OCI-LY1 (cell line): ENCODE data around the gene WDFY4.

Experiments used
- H2AFZ ChIP-seq: fragments of 200-600 bp; sonication (generic), shearing (Covaris generic); 2 replicates; pipeline ENCODE4 v1.6.0; 2014; ENCODE audit warnings: antibody characterized with exemption, mild to moderate bottlenecking, low read length
- H3F3A ChIP-seq: fragments of 200-600 bp; sonication (generic), shearing (Covaris generic); 2 replicates; pipeline ENCODE4 v1.6.0; 2014; ENCODE audit warnings: mild to moderate bottlenecking, antibody characterized with exemption, low read length, moderate library complexity; ENCODE audit not compliant: insufficient read depth
- H3K27ac ChIP-seq: fragments of 200-600 bp; sonication (generic); 2 replicates; pipeline ENCODE4 v1.5.1; 2014; ENCODE audit warnings: low read length, mixed run types, mild to moderate bottlenecking, low read depth; ENCODE audit not compliant: poor library complexity, severe bottlenecking
- H3K27me3 ChIP-seq: fragments of 200-600 bp; sonication (generic); 2 replicates; pipeline ENCODE4 v1.6.0; 2014; ENCODE audit warnings: antibody characterized with exemption, mild to moderate bottlenecking, low read length, moderate library complexity; ENCODE audit not compliant: insufficient read depth
- H3K36me3 ChIP-seq: fragments of 200-600 bp; sonication (generic); 2 replicates; pipeline ENCODE4 v1.6.1; 2014; ENCODE audit warnings: mild to moderate bottlenecking, antibody characterized with exemption, low read length, moderate library complexity, mixed read lengths; ENCODE audit not compliant: insufficient read depth
- H3K4me1 ChIP-seq: fragments of 200-600 bp; sonication (generic); 2 replicates; pipeline ENCODE4 v1.5.1; 2014; ENCODE audit warnings: mild to moderate bottlenecking, low read length, moderate library complexity; ENCODE audit not compliant: insufficient read depth, severe bottlenecking
- H3K4me2 ChIP-seq: fragments of 200-600 bp; sonication (generic), shearing (Covaris generic); 2 replicates; pipeline ENCODE4 v1.6.1; 2014; ENCODE audit warnings: low read length
- H3K4me3 ChIP-seq: fragments of 200-600 bp; sonication (generic); 2 replicates; pipeline ENCODE4 v1.5.1; 2014; ENCODE audit warnings: low read length, low read depth, mild to moderate bottlenecking, mixed read lengths; ENCODE audit not compliant: poor library complexity, severe bottlenecking
- H3K79me2 ChIP-seq: fragments of 200-600 bp; shearing (Covaris generic); 2 replicates; pipeline ENCODE4 v1.6.1; 2016; ENCODE audit warnings: mixed run types, low read length, mixed read lengths; ENCODE audit not compliant: insufficient read depth
- H3K9ac ChIP-seq: fragments of 200-600 bp; sonication (generic), shearing (Covaris generic); 2 replicates; pipeline ENCODE4 v1.6.1; 2014; ENCODE audit warnings: mild to moderate bottlenecking, low read length, mixed read lengths
- H3K9me2 ChIP-seq: fragments of 200-600 bp; sonication (generic), shearing (Covaris generic); 2 replicates; pipeline ENCODE4 v1.6.1; 2014; ENCODE audit warnings: low read depth, mild to moderate bottlenecking, low read length, mixed read lengths
- H3K9me3 ChIP-seq: fragments of 200-600 bp; shearing (Covaris generic); 2 replicates; pipeline ENCODE4 v1.6.1; 2014; ENCODE audit warnings: low read length, mixed read lengths
- H4K20me1 ChIP-seq: fragments of 200-600 bp; sonication (generic), shearing (Covaris generic); 2 replicates; pipeline ENCODE4 v1.6.0; 2016; ENCODE audit warnings: mild to moderate bottlenecking, low read length; ENCODE audit not compliant: insufficient read depth
- EZH2 ChIP-seq: fragments of 200-600 bp; sonication (generic), shearing (Covaris generic); IDR thresholded peaks from 2 replicates; pipeline ENCODE4 v1.8.0; 2017; ENCODE audit warnings: borderline replicate concordance, mixed run types, mild to moderate bottlenecking, antibody characterized with exemption, low read length, moderate library complexity, mixed read lengths
- TF ChIP-seq, protein P1 (sequence below): fragments of 200-600 bp; sonication (generic), shearing (Covaris generic); IDR thresholded peaks from 2 replicates; pipeline ENCODE4 v1.5.1; 2017; ENCODE audit warnings: mild to moderate bottlenecking, antibody characterized with exemption, low read length, moderate library complexity, mixed read lengths

Gene WDFY4

GRCh38 chr10:48904861-48905260 is 220.2 kb downstream of the WDFY4 start:
- Histone ChIP-seq H3K27me3 (no peaks in the 10 kb centered on the region), H3K27ac (no peak overlapping the region), H3K4me1 (no peaks in the 10 kb centered on the region), H2AFZ (no peak overlapping the region), H3K9me2 (no peaks in the 10 kb centered on the region), H3K9me3 (no peaks in the 10 kb centered on the region), H3F3A (no peaks in the 10 kb centered on the region), H3K4me3 (no peak overlapping the region), H4K20me1 (no peaks in the 10 kb centered on the region), H3K9ac (no peak overlapping the region), H3K4me2 (no peak overlapping the region), H3K79me2 (no peaks in the 10 kb centered on the region), H3K36me3 (peaks cover 57% of the 10 kb centered on the region)
- TF ChIP-seq, protein P1, sequence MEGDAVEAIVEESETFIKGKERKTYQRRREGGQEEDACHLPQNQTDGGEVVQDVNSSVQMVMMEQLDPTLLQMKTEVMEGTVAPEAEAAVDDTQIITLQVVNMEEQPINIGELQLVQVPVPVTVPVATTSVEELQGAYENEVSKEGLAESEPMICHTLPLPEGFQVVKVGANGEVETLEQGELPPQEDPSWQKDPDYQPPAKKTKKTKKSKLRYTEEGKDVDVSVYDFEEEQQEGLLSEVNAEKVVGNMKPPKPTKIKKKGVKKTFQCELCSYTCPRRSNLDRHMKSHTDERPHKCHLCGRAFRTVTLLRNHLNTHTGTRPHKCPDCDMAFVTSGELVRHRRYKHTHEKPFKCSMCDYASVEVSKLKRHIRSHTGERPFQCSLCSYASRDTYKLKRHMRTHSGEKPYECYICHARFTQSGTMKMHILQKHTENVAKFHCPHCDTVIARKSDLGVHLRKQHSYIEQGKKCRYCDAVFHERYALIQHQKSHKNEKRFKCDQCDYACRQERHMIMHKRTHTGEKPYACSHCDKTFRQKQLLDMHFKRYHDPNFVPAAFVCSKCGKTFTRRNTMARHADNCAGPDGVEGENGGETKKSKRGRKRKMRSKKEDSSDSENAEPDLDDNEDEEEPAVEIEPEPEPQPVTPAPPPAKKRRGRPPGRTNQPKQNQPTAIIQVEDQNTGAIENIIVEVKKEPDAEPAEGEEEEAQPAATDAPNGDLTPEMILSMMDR, result no peak
- no peak for TF ChIP-seq EZH2

DNA sequence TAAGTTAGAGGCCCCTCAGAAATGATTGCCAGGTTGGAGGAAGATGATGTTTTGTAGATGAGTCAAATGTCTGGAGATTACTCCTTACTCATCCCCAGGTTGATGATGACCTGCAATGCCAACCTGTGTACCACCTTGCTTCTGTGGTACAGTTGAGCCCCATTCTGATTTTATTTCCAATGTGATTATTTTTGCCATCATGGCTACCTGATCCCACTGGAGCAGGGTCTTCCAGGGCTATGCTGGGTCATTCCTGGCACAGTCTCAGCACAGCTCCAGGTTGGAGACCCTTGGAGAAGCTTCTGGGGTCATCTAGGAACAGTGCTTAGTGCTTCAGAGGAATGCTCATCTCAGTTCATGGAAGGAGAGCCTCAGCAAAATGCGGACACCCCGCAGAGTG is 220.6 kb downstream of the WDFY4 start:
- H3K27ac ChIP-seq, result no peak overlapping the region
- no peaks in the 10 kb centered on the region for H3F3A ChIP-seq
- no peaks in the 10 kb centered on the region for H4K20me1 ChIP-seq
- H2AFZ ChIP-seq, result no peak overlapping the region
- TF ChIP-seq EZH2, result no peak
- TF ChIP-seq, protein P1, result no peak
- no peak overlapping the region for H3K9ac ChIP-seq
- no peaks in the 10 kb centered on the region for H3K79me2 ChIP-seq
- no peak overlapping the region for H3K4me2 ChIP-seq
- no peak overlapping the region for H3K4me3 ChIP-seq
- peaks cover 57% of the 10 kb centered on the region for H3K36me3 ChIP-seq
- H3K9me3 ChIP-seq, result no peaks in the 10 kb centered on the region
- H3K27me3 ChIP-seq, result no peaks in the 10 kb centered on the region
- H3K9me2 ChIP-seq, result no peaks in the 10 kb centered on the region
- H3K4me1 ChIP-seq, result no peaks in the 10 kb centered on the region

GRCh38 chr10:48906841-48907240 is 222.2 kb downstream of the WDFY4 start:
- peaks cover 51% of the 10 kb centered on the region; the same call in 1 of the 2 replicates for H3K36me3 ChIP-seq
- H3K27me3 ChIP-seq, result no peaks in the 10 kb centered on the region
- TF ChIP-seq, protein P1, result no peak
- no peak for TF ChIP-seq EZH2
- H3K9me3 ChIP-seq, result no peaks in the 10 kb centered on the region
- no peak overlapping the region for H3K27ac ChIP-seq
- H2AFZ ChIP-seq, result no peak overlapping the region
- H3K79me2 ChIP-seq, result no peaks in the 10 kb centered on the region
- H4K20me1 ChIP-seq, result no peaks in the 10 kb centered on the region
- H3F3A ChIP-seq, result no peaks in the 10 kb centered on the region
- no peak overlapping the region for H3K9ac ChIP-seq
- no peak overlapping the region for H3K4me2 ChIP-seq
- H3K4me1 ChIP-seq, result no peaks in the 10 kb centered on the region
- H3K4me3 ChIP-seq, result no peak overlapping the region
- no peaks in the 10 kb centered on the region for H3K9me2 ChIP-seq
